Gastrocnemius medialis (tissue), 4 donors: ENCODE data around the gene NYAP1. TPM values are rescaled to one million over a fixed set of nuclear protein-coding genes. Genes with fewer than 3 reads are reported as not detected.

Experiments
- ATAC-seq, 2 donors: fragments of 150-250 bp; one replicate each; pipeline ENCODE4 v1.9.1; 2016
- DNase-seq, 2 donors: peaks; one replicate each; pipeline ENCODE4 v3.0.0-alpha.2; 2019
- H3K27ac ChIP-seq, 4 donors: fragments of 200-600 bp; sonication (generic); 1 replicate in 1 of 4; 2 replicates in 3 of 4; pipeline ENCODE4 v1.5.1; 2016 to 2018; ENCODE audit warnings: mild to moderate bottlenecking in 2 of 4, moderate library complexity in 1 of 4
- H3K27me3 ChIP-seq, 3 donors: fragments of 200-600 bp; sonication (generic) in 2 of 3; 1 replicate in 1 of 3; 2 replicates in 2 of 3; pipeline versions ENCODE4 v1.5.1 to v1.6.0; 2016 to 2019; ENCODE audit warnings: mild to moderate bottlenecking in 1 of 3, moderate library complexity in 1 of 3
- H3K36me3 ChIP-seq, 2 donors: fragments of 200-600 bp; sonication (generic) in 1 of 2; one replicate each; pipeline ENCODE4 v1.5.1; 2017 to 2018
- H3K4me1 ChIP-seq, 2 donors: fragments of 200-600 bp; sonication (generic) in 1 of 2; one replicate each; pipeline ENCODE4 v1.5.1; 2016 to 2017; ENCODE audit warnings: mild to moderate bottlenecking in 2 of 2
- H3K4me3 ChIP-seq, 4 donors: fragments of 200-600 bp; sonication (generic) in 3 of 4; 1 replicate in 1 of 4; 2 replicates in 3 of 4; pipeline ENCODE4 v1.5.1; 2016 to 2019; ENCODE audit warnings: mild to moderate bottlenecking in 2 of 4
- H3K9me3 ChIP-seq, 3 donors: fragments of 200-600 bp; sonication (generic) in 2 of 3; 1 replicate in 1 of 3; 2 replicates in 2 of 3; pipeline ENCODE4 v1.5.1; 2016 to 2019
- CTCF ChIP-seq, 5 experiments: fragments of 450-650 bp in 3 of 5; fragments of 200-600 bp in 2 of 5; sonication (generic) in 2 of 5; IDR thresholded peaks in 4 of 5; conservative IDR thresholded peaks in 1 of 5; 1 replicate in 4 of 5; 2 replicates in 1 of 5; pipeline ENCODE4 v1.5.1; 2016 to 2019; ENCODE audit warnings: antibody characterized with exemption in 5 of 5, mild to moderate bottlenecking in 3 of 5, moderate library complexity in 3 of 5
- POLR2A ChIP-seq, 2 donors: fragments of 450-650 bp; IDR thresholded peaks; one replicate each; pipeline ENCODE4 v1.6.1; 2017; ENCODE audit warnings: antibody characterized with exemption in 2 of 2, mild to moderate bottlenecking in 2 of 2, moderate library complexity in 2 of 2
- in situ Hi-C, 4 donors: fragments of 200-750 bp; cut with MboI; loops; one replicate each; pipeline versions ENCODE4 v1.15.0 to v1.8.0; 2017; ENCODE audit warnings: low sequenced_read_pairs in 4 of 4
- intact Hi-C: fragments of 100-400 bp; cut with DNase I; formaldehyde crosslinking; loops from one replicate; pipeline ENCODE4 v1.15.1; 2023; ENCODE audit warnings: low total_unique reads
- total RNA-seq, 4 donors: library from RNA; depleted of rRNA; stranded (reverse); fragments of >200 nt; gene quantifications; one replicate each; pipeline versions ENCODE4 v1.1.0 to v1.2.3, GENCODE V29; 2016

The NYAP1 gene
- total RNA-seq, 4 donors from 2014 or later: 0.29 TPM; not detected in 3

- intact Hi-C loops (no loop called here), in situ Hi-C loops (loop anchor here in 3 of 4 donors (25.0 kb wide), 3 partner anchors 105 to 405 kb away; partner anchors contain the start of genes SLC12A9 (in 2 of the 3), TRIP6 (in 2 of the 3), EPO (in 1 of the 3) and POP7 (in 1 of the 3))
- Histone ChIP-seq H3K4me3 (no peak overlapping the region), H3K27me3 (no peaks in the 10 kb centered on the region), H3K4me1 (no peaks in the 10 kb centered on the region), H3K9me3 (no peaks in the 10 kb centered on the region), H3K27ac (no peak overlapping the region), H3K36me3 (no peaks in the 10 kb centered on the region)
- TF ChIP-seq POLR2A (IDR thresholded peaks at IDR 0.05) (no peak), CTCF (IDR thresholded peaks at IDR 0.05 in 4 of 5, conservative IDR thresholded peaks at IDR 0.05 in 1 of 5) (no peak)
- ATAC-seq (no peak), DNase-seq (no peak)
Observed at GRCh38 chr7:100457033-100457432, 26.7 kb upstream of the NYAP1 start.

GRCh38 chr7:100464210-100464660 is 19.5 kb upstream of the NYAP1 start, which contains the start of gene SPACDR:
SPACDR (minus strand) TSS chr7:100464260; CDS start chr7:100464025, 235 bp downstream.
- no peak within 1 kb of the TSS for H3K4me3 ChIP-seq
- no peaks in the 10 kb centered on the region for H3K9me3 ChIP-seq
- H3K27ac ChIP-seq: no peak within 1 kb of the TSS
- ATAC-seq: no peak
- H3K36me3 ChIP-seq: peaks cover 0 to 4% of the 10 kb centered on the region in 2 donors
- no peak for DNase-seq
- TF ChIP-seq POLR2A (IDR thresholded peaks at IDR 0.05) (no peak), CTCF (IDR thresholded peaks at IDR 0.05 in 4 of 5, conservative IDR thresholded peaks at IDR 0.05 in 1 of 5) (no peak)
- no peaks in the 10 kb centered on the region for H3K27me3 ChIP-seq
- in situ Hi-C loops: loop anchor here in 3 of 4 donors (25.0 kb wide), 3 partner anchors 98 to 398 kb away; partner anchors contain the start of genes SLC12A9 (in 2 of the 3), TRIP6 (in 2 of the 3), EPO (in 1 of the 3) and POP7 (in 1 of the 3)
- peaks cover 0 to 9% of the 10 kb centered on the region in 2 donors for H3K4me1 ChIP-seq
- intact Hi-C loops: no loop called here

- no peaks in the 10 kb centered on the region for H3K9me3 ChIP-seq
- in situ Hi-C loops (loop anchor here in 3 of 4 donors (25.0 kb wide), 3 partner anchors 98 to 398 kb away; partner anchors contain the start of genes SLC12A9 (in 2 of the 3), TRIP6 (in 2 of the 3), EPO (in 1 of the 3) and POP7 (in 1 of the 3)), intact Hi-C loops (loop anchor here (5.0 kb wide), 1 partner anchor 263 kb away; no protein-coding TSS in a partner anchor)
- TF ChIP-seq CTCF (IDR thresholded peaks at IDR 0.05 in 4 of 5, conservative IDR thresholded peaks at IDR 0.05 in 1 of 5): no peak
- no peak for TF ChIP-seq POLR2A (IDR thresholded peaks at IDR 0.05)
- ATAC-seq (no peak), DNase-seq (no peak)
- H3K4me1 ChIP-seq: peaks cover 4 to 13% of the 10 kb centered on the region in 2 donors
- no peak overlapping the region for H3K27ac ChIP-seq
- H3K36me3 ChIP-seq: peaks cover 0 to 4% of the 10 kb centered on the region in 2 donors
- H3K27me3 ChIP-seq: no peaks in the 10 kb centered on the region
- H3K4me3 ChIP-seq: no peak overlapping the region
Observed at GRCh38 chr7:100464791-100465190, 18.9 kb upstream of the NYAP1 start.

GRCh38 chr7:100465299-100465698 is 18.4 kb upstream of the NYAP1 start:
- no peak overlapping the region for H3K27ac ChIP-seq
- peaks cover 4 to 13% of the 10 kb centered on the region in 2 donors for H3K4me1 ChIP-seq
- in situ Hi-C loops: loop anchor here in 3 of 4 donors (25.0 kb wide), 3 partner anchors 97 to 397 kb away; partner anchors contain the start of genes SLC12A9 (in 2 of the 3), TRIP6 (in 2 of the 3), EPO (in 1 of the 3) and POP7 (in 1 of the 3)
- intact Hi-C loops: loop anchor here (5.0 kb wide), 1 partner anchor 262 kb away; no protein-coding TSS in a partner anchor
- no peaks in the 10 kb centered on the region for H3K9me3 ChIP-seq
- DNase-seq (no peak), ATAC-seq (no peak)
- no peak overlapping the region for H3K4me3 ChIP-seq
- TF ChIP-seq CTCF (IDR thresholded peaks at IDR 0.05 in 4 of 5, conservative IDR thresholded peaks at IDR 0.05 in 1 of 5) (no peak), POLR2A (IDR thresholded peaks at IDR 0.05) (no peak)
- H3K36me3 ChIP-seq: peaks cover 0 to 4% of the 10 kb centered on the region in 2 donors
- H3K27me3 ChIP-seq: no peaks in the 10 kb centered on the region
